ENCODE results near the gene STARD13. TPM values are rescaled to one million over a fixed set of nuclear protein-coding genes. Genes with fewer than 3 reads are reported as not detected.

Gene STARD13
- total and polyA plus RNA-seq, 4 donors = 2.7 to 15.3 (median 5.7) TPM

DNA sequence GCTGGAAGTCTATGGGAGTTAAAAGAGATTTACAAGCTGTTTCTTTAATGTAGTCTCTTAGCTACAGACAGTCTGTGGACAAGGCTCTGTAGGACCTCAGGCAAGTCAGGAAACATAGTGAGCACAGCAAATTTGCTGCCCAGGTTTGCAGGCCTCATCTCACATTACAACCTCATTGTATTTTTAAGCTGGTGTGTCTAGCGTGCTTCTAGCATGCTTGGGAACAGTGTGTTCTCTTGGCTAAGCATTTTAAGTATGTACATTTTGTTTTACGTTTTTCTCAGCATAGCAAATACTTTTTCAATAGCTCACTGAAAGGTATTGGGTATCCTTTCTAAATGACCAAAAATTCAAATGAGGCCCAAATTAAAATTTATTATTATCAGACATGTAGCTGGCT is 113.2 kb downstream of the STARD13 start:
- TF ChIP-seq RXRA (IDR thresholded peaks at IDR 0.05) (no peak), FOXA1 (IDR thresholded peaks at IDR 0.05) (no peak), JUND (IDR thresholded peaks at IDR 0.05) (no peak), TAF1 (conservative IDR thresholded peaks at IDR 0.05) (no peak), RAD21 (IDR thresholded peaks at IDR 0.05) (no peak), YY1 (IDR thresholded peaks at IDR 0.05) (no peak), SP1 (IDR thresholded peaks at IDR 0.05) (no peak), HNF4A (conservative IDR thresholded peaks at IDR 0.05) (no peak), EGR1 (IDR thresholded peaks at IDR 0.05; ENCODE audit: low read depth in 2 of 2) (no peak), CTCF (IDR thresholded peaks at IDR 0.05; ENCODE audit: low read depth, low read length, missing input control) (no peak), FOXA2 (IDR thresholded peaks at IDR 0.05) (no peak), GABPA (IDR thresholded peaks at IDR 0.05 in 1 of 2, conservative IDR thresholded peaks at IDR 0.05 in 1 of 2) (no peak), ATF3 (IDR thresholded peaks at IDR 0.05) (no peak), NR2F2 (IDR thresholded peaks at IDR 0.05) (no peak), HNF4G (IDR thresholded peaks at IDR 0.05) (no peak), MAX (IDR thresholded peaks at IDR 0.05) (no peak)
- TF ChIP-seq, protein P1, sequence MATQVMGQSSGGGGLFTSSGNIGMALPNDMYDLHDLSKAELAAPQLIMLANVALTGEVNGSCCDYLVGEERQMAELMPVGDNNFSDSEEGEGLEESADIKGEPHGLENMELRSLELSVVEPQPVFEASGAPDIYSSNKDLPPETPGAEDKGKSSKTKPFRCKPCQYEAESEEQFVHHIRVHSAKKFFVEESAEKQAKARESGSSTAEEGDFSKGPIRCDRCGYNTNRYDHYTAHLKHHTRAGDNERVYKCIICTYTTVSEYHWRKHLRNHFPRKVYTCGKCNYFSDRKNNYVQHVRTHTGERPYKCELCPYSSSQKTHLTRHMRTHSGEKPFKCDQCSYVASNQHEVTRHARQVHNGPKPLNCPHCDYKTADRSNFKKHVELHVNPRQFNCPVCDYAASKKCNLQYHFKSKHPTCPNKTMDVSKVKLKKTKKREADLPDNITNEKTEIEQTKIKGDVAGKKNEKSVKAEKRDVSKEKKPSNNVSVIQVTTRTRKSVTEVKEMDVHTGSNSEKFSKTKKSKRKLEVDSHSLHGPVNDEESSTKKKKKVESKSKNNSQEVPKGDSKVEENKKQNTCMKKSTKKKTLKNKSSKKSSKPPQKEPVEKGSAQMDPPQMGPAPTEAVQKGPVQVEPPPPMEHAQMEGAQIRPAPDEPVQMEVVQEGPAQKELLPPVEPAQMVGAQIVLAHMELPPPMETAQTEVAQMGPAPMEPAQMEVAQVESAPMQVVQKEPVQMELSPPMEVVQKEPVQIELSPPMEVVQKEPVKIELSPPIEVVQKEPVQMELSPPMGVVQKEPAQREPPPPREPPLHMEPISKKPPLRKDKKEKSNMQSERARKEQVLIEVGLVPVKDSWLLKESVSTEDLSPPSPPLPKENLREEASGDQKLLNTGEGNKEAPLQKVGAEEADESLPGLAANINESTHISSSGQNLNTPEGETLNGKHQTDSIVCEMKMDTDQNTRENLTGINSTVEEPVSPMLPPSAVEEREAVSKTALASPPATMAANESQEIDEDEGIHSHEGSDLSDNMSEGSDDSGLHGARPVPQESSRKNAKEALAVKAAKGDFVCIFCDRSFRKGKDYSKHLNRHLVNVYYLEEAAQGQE (IDR thresholded peaks at IDR 0.05) = no peak
- TF ChIP-seq, protein P2, sequence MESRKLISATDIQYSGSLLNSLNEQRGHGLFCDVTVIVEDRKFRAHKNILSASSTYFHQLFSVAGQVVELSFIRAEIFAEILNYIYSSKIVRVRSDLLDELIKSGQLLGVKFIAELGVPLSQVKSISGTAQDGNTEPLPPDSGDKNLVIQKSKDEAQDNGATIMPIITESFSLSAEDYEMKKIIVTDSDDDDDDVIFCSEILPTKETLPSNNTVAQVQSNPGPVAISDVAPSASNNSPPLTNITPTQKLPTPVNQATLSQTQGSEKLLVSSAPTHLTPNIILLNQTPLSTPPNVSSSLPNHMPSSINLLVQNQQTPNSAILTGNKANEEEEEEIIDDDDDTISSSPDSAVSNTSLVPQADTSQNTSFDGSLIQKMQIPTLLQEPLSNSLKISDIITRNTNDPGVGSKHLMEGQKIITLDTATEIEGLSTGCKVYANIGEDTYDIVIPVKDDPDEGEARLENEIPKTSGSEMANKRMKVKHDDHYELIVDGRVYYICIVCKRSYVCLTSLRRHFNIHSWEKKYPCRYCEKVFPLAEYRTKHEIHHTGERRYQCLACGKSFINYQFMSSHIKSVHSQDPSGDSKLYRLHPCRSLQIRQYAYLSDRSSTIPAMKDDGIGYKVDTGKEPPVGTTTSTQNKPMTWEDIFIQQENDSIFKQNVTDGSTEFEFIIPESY (IDR thresholded peaks at IDR 0.05) = no peak
- 94% methylated on average over 2 of the region's 2 CpGs for WGBS
- Histone ChIP-seq H3K9me3 (ENCODE audit: control insufficient read depth in 4 of 4, low read length in 3 of 4) (no peaks in the 10 kb centered on the region), H3K4me1 (ENCODE audit: control insufficient read depth in 4 of 4, insufficient read depth in 4 of 4, low read length in 3 of 4) (peaks cover 6 to 27% (median 23%) of the 10 kb centered on the region in 4 donors), H3K4me3 (ENCODE audit: low read depth in 1 of 3, low read length in 3 of 3) (no peak overlapping the region), H3K9ac (ENCODE audit: low read depth in 1 of 2, low read length in 2 of 2) (no peak overlapping the region), H3K36me3 (ENCODE audit: control insufficient read depth in 4 of 4, insufficient read depth in 3 of 4, low read depth in 1 of 4, low read length in 3 of 4) (no peaks in the 10 kb centered on the region), H3K27ac (ENCODE audit: low read depth in 1 of 2, low read length in 2 of 2) (no peak overlapping the region), H3K27me3 (ENCODE audit: control insufficient read depth in 4 of 4, insufficient read depth in 4 of 4, low read length in 3 of 4) (no peaks in the 10 kb centered on the region)
- no peak for DNase-seq (ENCODE audit: low spot score)

All from liver (tissue), 9 donors.